H54 (cell line): Measurements from ENCODE around the gene MPST.

Experiments used
- DNase-seq: peaks from one replicate; pipeline ENCODE4 v3.0.0; 2011; ENCODE audit warnings: low spot score, mixed read lengths; ENCODE audit not compliant: insufficient read length
- FAIRE-seq: peaks from 3 replicates; lab custom pipeline; 2011; peaks lifted over from hg19 to GRCh38; lab: Jason Lieb, UNC
- POLR2A ChIP-seq: IDR thresholded peaks from 2 replicates; pipeline ENCODE4 v1.6.1; 2011; ENCODE audit warnings: low read depth, mild to moderate bottlenecking, low read length

The MPST gene

DNA sequence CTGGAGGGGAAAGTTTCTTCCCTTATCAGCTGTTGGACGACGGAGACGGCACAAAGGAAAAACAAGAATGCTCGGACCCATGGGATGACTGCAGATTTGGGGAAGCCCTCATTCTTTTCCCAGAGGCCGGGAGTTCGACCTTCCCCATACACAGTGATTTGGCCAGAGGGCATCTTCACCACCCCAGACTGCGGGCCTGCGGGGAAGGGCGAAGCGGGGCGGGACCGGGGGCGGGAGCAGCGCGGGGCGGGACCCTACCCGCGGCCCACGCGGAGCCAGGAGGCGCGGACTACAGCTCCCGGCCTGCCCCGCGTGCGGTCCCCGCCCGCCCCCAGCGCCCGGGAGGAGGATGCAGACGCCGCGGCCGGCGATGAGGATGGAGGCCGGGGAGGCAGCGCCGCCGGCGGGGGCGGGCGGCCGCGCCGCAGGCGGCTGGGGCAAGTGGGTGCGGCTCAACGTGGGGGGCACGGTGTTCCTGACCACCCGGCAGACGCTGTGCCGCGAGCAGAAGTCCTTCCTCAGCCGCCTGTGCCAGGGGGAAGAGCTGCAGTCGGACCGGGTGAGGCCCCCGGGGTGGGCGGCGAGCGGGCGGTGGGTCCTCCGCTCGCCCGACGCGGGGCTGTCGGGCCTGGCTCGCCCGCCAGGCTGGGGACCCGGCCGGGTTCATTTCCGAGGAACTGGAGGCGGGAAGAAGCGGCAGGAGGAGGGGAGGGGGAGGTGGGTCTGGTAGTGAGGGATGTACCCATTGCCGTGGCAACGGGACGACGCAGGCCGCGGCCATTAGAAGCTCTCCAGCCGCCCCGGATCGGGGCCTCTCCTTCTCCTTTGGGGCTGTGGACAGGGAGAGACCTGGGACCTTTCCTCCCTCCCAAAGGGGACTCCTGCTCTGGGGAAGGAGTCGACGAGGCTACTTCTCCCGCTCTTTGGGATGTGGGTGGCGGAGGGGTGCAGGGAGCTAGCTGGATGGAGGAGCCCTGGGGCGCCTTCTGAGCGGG lies 32.1 kb downstream of the MPST start, which contains the start of gene KCTD17:
TSS of gene KCTD17 (plus strand) at position 352 of the 995 bp plus-strand sequence. CDS start at position 371, 19 bp downstream.
- peak; percentile 61 for TF ChIP-seq POLR2A
- FAIRE-seq: no peak
- peak; percentile 86 for DNase-seq

DNA sequence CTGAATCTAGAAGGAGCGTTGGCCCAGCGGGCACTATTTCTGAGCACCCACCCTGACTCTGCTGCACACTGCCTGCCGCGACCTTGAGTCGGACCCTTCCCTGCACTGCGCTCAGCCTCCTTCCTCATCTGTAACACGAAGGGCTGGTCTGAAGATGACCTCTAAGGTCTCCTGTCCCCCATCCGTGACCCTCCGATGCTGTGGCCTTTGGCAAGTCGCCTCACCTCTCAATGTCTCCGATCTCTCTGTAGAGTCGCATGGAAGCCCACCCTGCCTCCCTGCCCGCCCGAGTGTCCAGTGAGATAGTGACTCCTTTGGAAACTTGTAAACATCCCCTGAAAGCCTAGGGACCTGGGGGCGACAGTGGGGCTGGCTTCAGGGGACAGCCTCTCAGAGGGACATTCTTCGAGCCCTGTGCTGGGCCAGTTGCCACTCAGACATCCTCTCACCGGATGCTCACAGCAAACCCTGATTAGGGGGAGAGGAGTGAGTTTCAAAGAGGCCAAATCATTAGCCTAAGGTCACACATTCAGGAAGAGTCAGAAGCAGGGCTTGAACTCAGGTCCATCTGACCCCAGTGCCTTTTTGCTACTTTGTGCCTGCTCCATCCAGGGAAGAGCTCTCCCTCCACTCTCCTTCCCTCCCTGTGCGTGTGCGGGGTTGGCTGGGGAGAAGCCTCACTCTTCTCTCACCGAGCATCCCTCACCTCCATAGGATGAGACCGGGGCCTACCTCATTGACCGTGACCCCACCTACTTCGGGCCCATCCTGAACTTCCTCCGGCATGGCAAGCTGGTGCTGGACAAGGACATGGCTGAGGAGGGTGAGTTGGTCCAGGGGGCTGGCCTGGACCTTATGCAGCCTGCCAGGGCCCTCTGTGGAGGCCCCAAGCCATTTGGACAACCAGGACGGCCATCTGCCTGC lies 33.1 kb downstream of the MPST start:
- no peak for TF ChIP-seq POLR2A
- FAIRE-seq (no peak), DNase-seq (no peak)

DNA sequence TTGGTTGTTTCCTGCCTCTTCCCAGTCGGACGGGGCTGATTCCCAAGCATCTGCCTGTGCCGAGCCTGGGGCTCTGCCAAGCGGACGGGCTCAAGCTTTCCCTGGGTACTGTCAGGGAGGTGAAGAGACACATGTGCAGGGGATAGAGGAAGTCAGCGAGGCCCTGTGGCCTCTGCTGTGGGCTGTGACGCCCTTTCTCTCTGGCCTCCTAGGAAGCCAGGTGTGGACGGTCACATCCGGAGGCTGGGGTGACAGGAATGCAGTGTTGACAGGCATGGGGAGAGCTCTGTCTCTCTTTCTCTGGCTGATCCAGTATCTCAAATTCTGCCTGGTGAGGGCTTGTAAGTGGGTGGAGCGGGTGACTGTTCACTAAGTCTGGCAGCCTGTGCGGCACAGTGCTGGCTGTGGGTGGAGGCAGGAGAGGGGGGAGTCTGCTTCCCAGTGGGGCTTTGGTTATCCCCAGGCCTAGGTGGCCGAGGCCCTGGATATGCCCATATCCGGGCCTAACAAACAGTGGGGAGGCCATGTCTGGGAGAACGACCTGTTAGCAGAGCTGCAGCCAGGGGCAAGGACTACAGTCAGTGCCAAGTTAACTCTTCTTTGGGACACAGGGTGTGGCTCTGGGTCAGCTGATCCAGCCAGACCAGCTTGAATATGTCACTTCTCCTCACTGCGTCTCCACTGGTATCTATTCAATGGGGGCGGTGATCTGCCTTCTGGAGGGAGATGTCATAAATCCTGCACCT lies 33.9 kb downstream of the MPST start:
- DNase-seq: no peak
- no peak for TF ChIP-seq POLR2A
- FAIRE-seq: no peak

DNA sequence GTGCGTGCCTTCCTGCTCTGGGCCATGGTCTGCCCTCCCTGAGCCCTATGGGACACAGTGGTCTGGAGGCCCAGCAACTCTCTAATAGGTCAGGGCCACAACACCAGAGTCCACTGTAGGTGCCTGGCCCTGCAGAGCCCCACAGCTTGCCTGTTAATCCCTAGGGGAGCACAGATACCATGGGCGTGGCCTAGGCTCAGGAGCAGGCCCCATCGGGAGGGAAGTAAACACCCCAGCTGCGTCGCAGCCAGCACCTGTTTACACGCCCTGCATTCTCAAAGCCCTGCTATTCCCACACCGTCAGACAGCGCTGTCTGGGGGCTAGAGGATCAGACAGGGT lies 34.5 kb downstream of the MPST start:
- no peak for TF ChIP-seq POLR2A
- DNase-seq (no peak), FAIRE-seq (no peak)

DNA sequence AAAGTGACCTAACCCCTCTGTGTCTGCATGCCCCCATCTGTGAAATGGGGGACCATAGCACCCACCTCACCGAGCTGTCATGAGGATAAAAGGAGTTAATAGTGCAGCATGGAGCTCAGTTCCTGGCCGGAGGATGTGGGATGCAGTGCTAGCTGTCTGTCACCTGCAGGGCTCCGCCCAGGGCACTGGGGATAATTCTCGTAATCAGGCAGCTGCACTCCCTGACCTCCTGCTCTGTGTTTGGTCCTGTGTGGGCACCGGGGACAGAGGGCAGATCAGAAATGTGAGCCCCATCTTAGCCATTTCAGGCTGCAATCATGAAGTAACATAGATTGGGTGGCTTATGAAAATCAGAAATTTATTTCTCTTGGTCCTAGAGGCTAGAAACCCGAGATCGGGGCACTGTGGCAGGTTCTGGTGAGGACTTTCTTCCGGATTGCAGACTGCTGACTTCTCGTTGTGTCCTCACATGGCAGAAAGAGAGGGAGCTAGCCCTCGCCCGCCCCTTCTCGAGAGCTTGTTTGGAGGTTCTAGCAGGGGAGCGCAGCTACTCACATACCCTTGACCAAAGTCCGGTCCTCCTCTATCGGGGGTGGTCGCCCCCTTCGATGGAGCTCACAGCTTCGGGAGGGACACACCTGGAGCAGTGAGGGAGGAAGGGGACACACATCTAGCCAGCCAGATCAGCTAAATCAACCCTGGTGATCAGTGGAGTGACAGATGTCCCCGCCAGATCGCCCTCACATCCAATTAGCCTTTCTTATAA lies 35.2 kb downstream of the MPST start:
- DNase-seq: no peak
- FAIRE-seq: no peak
- TF ChIP-seq POLR2A: no peak

DNA sequence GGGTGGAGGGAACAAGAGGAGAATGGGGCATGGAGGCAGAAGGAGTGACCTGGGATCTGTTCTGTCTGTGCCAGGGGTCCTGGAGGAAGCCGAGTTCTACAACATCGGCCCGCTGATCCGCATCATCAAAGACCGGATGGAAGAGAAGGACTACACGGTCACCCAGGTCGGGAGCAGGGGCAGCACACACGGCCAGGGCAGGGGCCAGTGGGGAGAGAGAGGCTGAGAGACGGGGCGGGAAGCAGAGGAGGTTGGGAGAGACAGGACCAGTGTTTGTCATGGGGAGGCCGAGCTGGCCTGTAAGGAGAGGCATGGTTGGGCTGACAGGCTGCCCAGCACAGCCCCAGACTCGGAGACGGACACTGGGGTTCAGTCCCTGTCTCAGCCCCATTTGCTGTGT lies 36.7 kb downstream of the MPST start:
- DNase-seq: no peak
- no peak for TF ChIP-seq POLR2A
- no peak for FAIRE-seq

DNA sequence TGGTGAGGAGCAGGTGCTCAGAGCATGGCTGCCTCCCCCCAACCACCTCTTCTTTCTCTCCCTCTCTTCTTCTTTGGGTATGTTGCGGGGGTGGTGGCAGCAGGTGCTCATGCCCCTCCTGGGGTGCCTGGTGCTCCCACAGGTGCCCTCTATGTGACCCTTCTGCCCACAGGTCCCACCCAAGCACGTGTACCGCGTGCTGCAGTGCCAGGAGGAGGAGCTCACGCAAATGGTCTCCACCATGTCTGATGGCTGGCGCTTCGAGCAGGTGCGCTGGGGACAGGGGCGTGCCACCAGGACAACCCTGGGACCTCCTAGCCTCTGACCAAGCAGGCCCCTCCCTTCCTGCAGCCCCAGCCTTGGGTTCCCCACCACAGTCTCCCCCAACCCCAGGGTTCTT lies 37.7 kb downstream of the MPST start:
- DNase-seq (no peak), FAIRE-seq (no peak)
- TF ChIP-seq POLR2A: no peak

DNA sequence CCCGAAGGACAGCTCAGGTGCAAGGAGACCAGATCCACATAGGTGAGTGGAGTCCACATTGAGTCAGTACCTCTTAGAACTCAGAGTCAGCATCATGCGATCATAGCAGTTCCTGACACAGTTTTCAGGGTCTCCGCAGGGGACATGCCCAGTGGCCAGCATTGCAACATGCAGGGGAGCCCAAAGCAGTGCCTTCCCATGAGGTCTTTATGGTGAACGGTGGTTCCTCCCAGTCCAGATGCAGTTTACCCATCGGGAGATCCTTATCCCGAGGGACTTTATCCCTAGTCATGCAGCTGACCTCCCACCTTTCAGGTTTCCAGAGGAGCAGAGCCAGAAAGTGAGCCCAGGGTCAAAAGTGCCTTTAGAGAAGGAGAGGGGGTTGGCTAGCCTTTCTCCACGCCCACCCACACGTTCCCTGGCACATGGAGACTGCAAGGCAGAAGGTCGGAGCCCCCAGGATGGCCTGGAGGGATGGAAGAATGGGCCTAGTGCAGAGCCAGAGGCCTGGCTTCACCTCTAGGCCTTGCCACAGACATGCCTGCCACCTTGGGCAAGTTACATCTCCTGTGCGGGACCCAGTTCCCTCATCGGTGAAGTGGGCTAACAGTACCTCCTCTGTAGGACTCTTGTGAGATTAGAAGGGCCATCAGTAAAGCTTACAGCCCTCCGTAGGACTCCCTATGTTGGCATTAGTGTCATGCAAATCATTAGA lies 38.4 kb downstream of the MPST start:
- FAIRE-seq (no peak), DNase-seq (no peak)
- TF ChIP-seq POLR2A: no peak

DNA sequence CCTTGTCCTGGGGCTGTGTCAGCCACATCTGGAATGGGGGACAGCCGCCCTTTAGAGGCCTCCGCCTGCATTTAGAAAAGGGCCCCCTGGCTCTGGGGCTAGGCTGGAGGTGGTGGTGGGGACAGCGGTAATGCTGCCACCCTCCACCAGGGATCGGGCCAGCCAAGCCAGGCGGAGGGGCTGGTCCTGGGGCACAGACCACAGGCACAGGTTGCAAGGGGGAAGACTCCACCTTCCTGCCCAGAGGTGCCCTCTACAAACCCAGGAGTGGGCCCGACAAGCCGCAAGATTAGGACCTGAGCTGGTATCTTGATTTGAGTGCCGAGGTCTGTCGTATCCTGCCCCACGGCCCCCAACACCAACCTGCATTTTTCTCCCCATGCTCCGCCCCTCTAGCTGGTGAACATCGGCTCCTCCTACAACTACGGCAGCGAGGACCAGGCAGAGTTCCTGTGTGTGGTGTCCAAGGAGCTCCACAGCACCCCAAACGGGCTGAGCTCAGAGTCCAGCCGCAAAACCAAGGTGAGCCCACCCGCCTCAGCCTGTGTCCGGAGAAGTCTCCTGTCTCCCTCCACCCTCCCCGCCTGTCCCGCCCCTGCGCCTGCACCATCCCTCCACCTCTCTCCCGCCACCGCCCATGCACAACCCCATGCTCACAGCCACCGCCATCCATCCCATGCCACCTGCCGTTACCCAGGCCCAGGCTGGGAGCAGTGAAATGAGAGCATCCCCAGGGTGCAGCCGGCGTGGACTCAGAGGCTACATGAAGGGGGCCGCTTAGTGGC lies 39.6 kb downstream of the MPST start:
- no peak for FAIRE-seq
- no peak for TF ChIP-seq POLR2A

DNA sequence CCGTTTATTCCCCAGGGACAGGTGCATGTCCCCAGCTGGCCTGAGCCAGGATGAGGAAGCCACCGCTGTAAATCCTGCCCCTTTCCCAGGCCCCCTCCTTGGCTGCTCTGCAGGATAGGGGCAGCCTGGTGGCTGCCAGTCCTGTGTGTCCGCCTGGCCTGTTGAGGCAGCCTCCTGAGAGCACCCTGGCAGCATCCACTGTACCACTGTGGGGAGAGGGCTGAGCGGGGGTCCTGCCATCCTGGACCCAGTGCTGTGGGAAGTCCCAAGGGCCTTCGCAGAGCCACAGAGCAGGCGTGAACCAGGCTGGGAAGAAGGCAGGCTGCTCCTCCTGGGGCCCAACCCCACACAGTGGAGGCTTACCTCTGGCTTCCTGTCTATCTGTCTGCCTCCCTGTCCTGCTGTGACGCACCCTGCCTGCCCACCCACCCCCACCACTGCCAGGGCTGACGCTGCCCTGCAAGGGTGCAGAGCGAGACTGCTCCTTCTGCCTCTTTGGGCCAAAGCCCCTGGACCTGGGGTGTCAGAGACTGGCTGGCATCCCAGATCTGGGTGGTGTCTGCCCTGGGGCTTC lies 40.4 kb downstream of the MPST start:
- no peak for FAIRE-seq
- no peak for DNase-seq

More for the DNA sequence above, 39.6 kb downstream of the MPST start:
- DNase-seq: no peak

More for the DNA sequence above, 40.4 kb downstream of the MPST start:
- no peak for TF ChIP-seq POLR2A
